Heart left ventricle (tissue), 13 donors: ENCODE data around the gene MMP17.

ENCODE experiments used
- CTCF ChIP-seq, 12 donors: fragments of 200-600 bp; sonication (generic) in 4 of 12; IDR thresholded peaks; one replicate each; pipeline versions ENCODE4 v1.5.0 to v1.8.0; 2018 to 2022; ENCODE audit warnings: antibody characterized with exemption in 12 of 12, mild to moderate bottlenecking in 5 of 12
- POLR2A ChIP-seq, 2 donors: fragments of 450-650 bp; IDR thresholded peaks; one replicate each; pipeline ENCODE4 v1.6.1; 2017; ENCODE audit warnings: antibody characterized with exemption in 2 of 2, mild to moderate bottlenecking in 2 of 2, moderate library complexity in 2 of 2
- donor health status: ischemic (EF 13 %, LVEDD 7.1; RV severe dilation, severe dysfunction).
- donor health status: DM: no; HTN: yes; CAD: no.
- donor health status: DM: no; HTN: no; CAD: no.
- donor health status: ischemic (EF 25% LVEDD 6.9; RV normal size, moderate dysfunction).
- donor health status: ischemic (EF 25% LVEDD 5.7; RV mildly dilated, moderate dysfunction).
- donor health status: ischemic (EF 35%, LVEDD 5.7; RV mildly dilated, moderate dysfunction).
- donor health status: nonischemic (EF 11% LVEDD 7.7; RV severe dilation, severe dysfunction).
- donor health status: DM: yes; HTN: yes; CAD: no.
- donor health status: PGD.
- donor health status: ischemic (EF 29% LVEDD 5.4; RV normal size, mild dysfunction).
- donor health status: nonischemic (EF 23%, LVEDD 6.1; RV moderate dilation, normal function).

GRCh38 chr12:131806674-131807073 is 21.5 kb upstream of the MMP17 start:
- TF ChIP-seq CTCF (IDR thresholded peaks at IDR 0.05) (no peak), POLR2A (IDR thresholded peaks at IDR 0.05) (no peak)
